Parietal lobe (tissue), 1 donor: ENCODE results near the gene RASSF10. TPM values are rescaled to one million over a fixed set of nuclear protein-coding genes. Genes with fewer than 3 reads are reported as not detected.

Experiments used
- total RNA-seq: library from RNA; depleted of rRNA; stranded (reverse); fragments of >200 nt; gene quantifications from one replicate; pipeline ENCODE4 v1.2.3, GENCODE V29; 2014

RASSF10 gene
- total RNA-seq: 3.1 TPM

DNA sequence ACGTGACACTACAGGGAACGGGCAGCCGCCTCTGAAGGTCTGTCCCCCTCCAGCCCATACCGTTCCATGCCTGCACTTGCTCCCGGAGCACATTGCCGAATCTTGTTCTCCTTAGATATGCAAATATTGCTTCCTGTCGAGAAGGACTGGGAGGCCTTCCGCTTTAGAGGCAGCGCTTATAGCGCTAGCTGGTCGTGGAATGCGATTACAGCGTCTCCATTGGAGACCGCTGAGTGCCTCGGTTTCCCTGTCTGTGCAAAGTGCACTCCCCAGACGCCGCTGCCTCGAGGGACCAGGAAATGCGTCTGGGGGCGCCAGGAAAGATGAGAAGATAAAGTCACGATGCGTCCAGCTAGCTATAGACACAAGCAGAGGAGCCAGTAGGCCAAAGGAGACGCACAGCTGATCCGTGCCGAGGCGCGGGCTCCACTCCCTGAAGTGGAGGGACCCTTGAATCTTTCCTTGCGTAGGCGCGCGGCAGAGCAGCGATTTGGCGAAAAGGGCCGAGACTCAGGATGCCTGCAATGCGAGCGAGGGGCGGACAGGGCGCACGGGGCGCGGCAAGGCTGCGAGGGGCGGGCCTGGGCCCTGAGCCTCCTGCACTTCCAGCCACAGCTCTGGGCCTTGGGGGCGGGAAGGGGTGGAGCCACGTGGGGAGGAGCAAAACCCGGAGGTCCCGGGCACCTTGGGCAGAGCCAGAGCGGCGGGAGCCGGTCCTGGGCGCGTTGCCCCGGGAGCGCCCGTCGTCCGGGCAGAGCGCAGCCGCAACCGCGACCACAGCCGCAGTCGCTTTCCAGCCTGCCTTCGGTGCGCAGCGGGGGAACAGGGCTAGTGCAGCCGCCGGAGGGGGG lies at the start of gene RASSF10:
Gene RASSF10 (plus strand): TSS at position 692 of the 851 bp plus-strand sequence. CDS start 261 bp downstream, outside the sequence.

